Inflammatory macrophage treated with lipopolysaccharide for 1 hour (primary cell): ENCODE results near the gene MEF2D.
A peak's percentile ranks its signal among the peaks of the same experiment; 100 is the strongest.

Experiments
- DNase-seq, 2 donors: peaks; one replicate each; pipeline ENCODE4 v3.0.0-alpha.2; 2020 to 2022

The MEF2D gene

GRCh38 chr1:156423422-156424352, 76.9 kb downstream of the MEF2D start:
- DNase-seq = no peak

GRCh38 chr1:156422602-156423091, 77.9 kb downstream of the MEF2D start:
- DNase-seq = no peak

- no peak for DNase-seq
These were observed 78.5 kb downstream of the MEF2D start for GRCh38 chr1:156421939-156422601.

- peak; percentile 46 to 71 for DNase-seq
These were observed 79.3 kb downstream of the MEF2D start for GRCh38 chr1:156421062-156421938.

- peak; percentile 86 to 89 for DNase-seq
These were observed 80.1 kb downstream of the MEF2D start for GRCh38 chr1:156420205-156421061.

GRCh38 chr1:156419854-156420204, 80.7 kb downstream of the MEF2D start:
- DNase-seq = peak in 1 of 2 donors; percentile 22

GRCh38 chr1:156418416-156419070, 82.0 kb downstream of the MEF2D start:
- DNase-seq = peak in 1 of 2 donors; percentile 10

GRCh38 chr1:156417401-156418020, 83.1 kb downstream of the MEF2D start:
- DNase-seq = no peak

GRCh38 chr1:156416993-156417392, 83.6 kb downstream of the MEF2D start:
- no peak for DNase-seq

- DNase-seq = no peak
These were observed 86.0 kb downstream of the MEF2D start for GRCh38 chr1:156414461-156415064.
